ENCODE results near the gene GPR34.

Gene GPR34

DNA sequence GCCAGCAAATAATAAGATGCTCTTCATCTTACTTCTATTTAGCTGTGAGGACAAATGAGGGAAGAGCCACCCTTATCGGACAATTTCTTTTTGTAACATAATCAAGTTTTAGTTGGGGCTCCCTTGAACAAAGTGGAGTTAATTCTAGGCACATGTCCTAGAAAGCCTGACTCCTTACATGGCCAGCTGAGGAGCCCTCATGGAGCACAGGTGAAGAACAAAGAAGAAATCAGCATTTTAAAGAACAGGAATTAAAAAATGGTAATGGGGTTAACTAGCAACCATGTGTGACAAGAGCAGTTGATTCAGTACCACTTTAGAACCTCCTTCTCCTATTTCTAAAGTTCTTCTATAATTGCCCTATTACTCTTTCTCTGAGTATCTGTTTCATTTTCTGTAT, 51.1 kb downstream of the GPR34 start:
- DNase-seq (ENCODE audit: extremely low read depth, insufficient read length), result no peak
- H3K4me3 ChIP-seq (replicated peaks; ENCODE audit: low read depth, low read length), result no peak overlapping the region

More for the DNA sequence above, 51.1 kb downstream of the GPR34 start:
- no peaks in the 10 kb centered on the region for H3K27me3 ChIP-seq (replicated peaks; ENCODE audit: control insufficient read depth, insufficient read depth, low read length)
- TF ChIP-seq, protein P1, sequence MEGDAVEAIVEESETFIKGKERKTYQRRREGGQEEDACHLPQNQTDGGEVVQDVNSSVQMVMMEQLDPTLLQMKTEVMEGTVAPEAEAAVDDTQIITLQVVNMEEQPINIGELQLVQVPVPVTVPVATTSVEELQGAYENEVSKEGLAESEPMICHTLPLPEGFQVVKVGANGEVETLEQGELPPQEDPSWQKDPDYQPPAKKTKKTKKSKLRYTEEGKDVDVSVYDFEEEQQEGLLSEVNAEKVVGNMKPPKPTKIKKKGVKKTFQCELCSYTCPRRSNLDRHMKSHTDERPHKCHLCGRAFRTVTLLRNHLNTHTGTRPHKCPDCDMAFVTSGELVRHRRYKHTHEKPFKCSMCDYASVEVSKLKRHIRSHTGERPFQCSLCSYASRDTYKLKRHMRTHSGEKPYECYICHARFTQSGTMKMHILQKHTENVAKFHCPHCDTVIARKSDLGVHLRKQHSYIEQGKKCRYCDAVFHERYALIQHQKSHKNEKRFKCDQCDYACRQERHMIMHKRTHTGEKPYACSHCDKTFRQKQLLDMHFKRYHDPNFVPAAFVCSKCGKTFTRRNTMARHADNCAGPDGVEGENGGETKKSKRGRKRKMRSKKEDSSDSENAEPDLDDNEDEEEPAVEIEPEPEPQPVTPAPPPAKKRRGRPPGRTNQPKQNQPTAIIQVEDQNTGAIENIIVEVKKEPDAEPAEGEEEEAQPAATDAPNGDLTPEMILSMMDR (IDR thresholded peaks at IDR 0.05; ENCODE audit: insufficient read depth, low read length, poor library complexity, severe bottlenecking), result no peak
- H3K36me3 ChIP-seq (ENCODE audit: control insufficient read depth, insufficient read depth, low read length), result no peaks in the 10 kb centered on the region
